MG63 (cell line): Measurements from ENCODE around the gene WDFY2. TPM values are rescaled to one million over a fixed set of nuclear protein-coding genes. Genes with fewer than 3 reads are reported as not detected.

Experiments used
- DNase-seq: peaks from one replicate; pipeline ENCODE4 v3.0.0-alpha.2; 2020
- H3K27me3 ChIP-seq: fragments of 250-450 bp; sonication (Bioruptor Pico); 2 replicates; pipeline ENCODE4 v1.5.1; 2020; ENCODE audit warnings: mild to moderate bottlenecking, moderate library complexity
- H3K36me3 ChIP-seq: fragments of 250-450 bp; sonication (Bioruptor Pico); 2 replicates; pipeline ENCODE4 v1.5.1; 2020; ENCODE audit warnings: mild to moderate bottlenecking, moderate library complexity
- H3K4me3 ChIP-seq: fragments of 250-450 bp; sonication (Bioruptor Pico); 2 replicates; pipeline ENCODE4 v1.5.1; 2020; ENCODE audit warnings: mild to moderate bottlenecking, moderate library complexity
- H3K9me3 ChIP-seq: fragments of 250-450 bp; sonication (Bioruptor Pico); 2 replicates; pipeline ENCODE4 v1.5.1; 2020; ENCODE audit warnings: mild to moderate bottlenecking, moderate library complexity
- total RNA-seq: library from RNA; depleted of rRNA; stranded (reverse); fragments of >200 nt; shearing (Covaris generic); gene quantifications from 2 replicates; pipeline ENCODE4 v1.2.3, GENCODE V29; 2014; ENCODE audit warnings: low replicate concordance

Gene WDFY2
- total RNA-seq, 1 experiment from 2014 or later, result 1.8 TPM

GRCh38 chr13:51794964-51795363, 210.7 kb downstream of the WDFY2 start:
- Histone ChIP-seq H3K27me3 (no peaks in the 10 kb centered on the region), H3K36me3 (no peaks in the 10 kb centered on the region), H3K4me3 (no peak overlapping the region), H3K9me3 (no peaks in the 10 kb centered on the region)
- no peak for DNase-seq

GRCh38 chr13:51795419-51795818, 211.2 kb downstream of the WDFY2 start:
- H3K4me3 ChIP-seq, result no peak overlapping the region
- no peak for DNase-seq
- H3K27me3 ChIP-seq, result no peaks in the 10 kb centered on the region
- no peaks in the 10 kb centered on the region for H3K9me3 ChIP-seq
- no peaks in the 10 kb centered on the region for H3K36me3 ChIP-seq

- no peaks in the 10 kb centered on the region for H3K27me3 ChIP-seq
- no peak for DNase-seq
- H3K4me3 ChIP-seq, result no peak overlapping the region
- no peaks in the 10 kb centered on the region for H3K36me3 ChIP-seq
- H3K9me3 ChIP-seq, result no peaks in the 10 kb centered on the region
These were observed 212.3 kb downstream of the WDFY2 start for GRCh38 chr13:51796546-51796945.

GRCh38 chr13:51797664-51798488, 213.6 kb downstream of the WDFY2 start:
- Histone ChIP-seq H3K36me3 (no peaks in the 10 kb centered on the region), H3K27me3 (no peaks in the 10 kb centered on the region), H3K9me3 (no peaks in the 10 kb centered on the region), H3K4me3 (no peak overlapping the region)
- peak; percentile 42 for DNase-seq

- H3K4me3 ChIP-seq, result no peak overlapping the region
- no peaks in the 10 kb centered on the region for H3K9me3 ChIP-seq
- no peaks in the 10 kb centered on the region for H3K36me3 ChIP-seq
- DNase-seq, result no peak
- H3K27me3 ChIP-seq, result no peaks in the 10 kb centered on the region
These were observed 215.0 kb downstream of the WDFY2 start for GRCh38 chr13:51799261-51799660.

- no peaks in the 10 kb centered on the region for H3K9me3 ChIP-seq
- DNase-seq, result peak; percentile 66
These were observed 216.2 kb downstream of the WDFY2 start for GRCh38 chr13:51800486-51800885.

GRCh38 chr13:51801631-51802099, 217.4 kb downstream of the WDFY2 start:
- peak; percentile 29 for DNase-seq
- Histone ChIP-seq H3K36me3 (no peaks in the 10 kb centered on the region), H3K27me3 (no peaks in the 10 kb centered on the region), H3K9me3 (no peaks in the 10 kb centered on the region), H3K4me3 (no peak overlapping the region)

More at GRCh38 chr13:51800486-51800885, 216.2 kb downstream of the WDFY2 start:
- Histone ChIP-seq H3K4me3 (no peak overlapping the region), H3K27me3 (no peaks in the 10 kb centered on the region), H3K36me3 (no peaks in the 10 kb centered on the region)

- no peaks in the 10 kb centered on the region for H3K36me3 ChIP-seq
- H3K27me3 ChIP-seq, result no peaks in the 10 kb centered on the region
- H3K4me3 ChIP-seq, result peak overlapping the region; percentile 64
- DNase-seq, result no peak
- H3K9me3 ChIP-seq, result no peaks in the 10 kb centered on the region
These were observed 218.6 kb downstream of the WDFY2 start for GRCh38 chr13:51802631-51803418.

- Histone ChIP-seq H3K36me3 (no peaks in the 10 kb centered on the region), H3K27me3 (no peaks in the 10 kb centered on the region), H3K4me3 (peak within 1 kb of the TSS; percentile 64), H3K9me3 (no peaks in the 10 kb centered on the region)
- peak; percentile 84 for DNase-seq
These were observed 219.4 kb downstream of the WDFY2 start, which contains the start of gene DHRS12 for GRCh38 chr13:51803422-51804294. DHRS12 (minus strand) TSS chr13:51804163; CDS start chr13:51799659, 4,504 bp downstream.

GRCh38 chr13:51804295-51805172, 220.3 kb downstream of the WDFY2 start:
- Histone ChIP-seq H3K9me3 (no peaks in the 10 kb centered on the region), H3K36me3 (no peaks in the 10 kb centered on the region), H3K4me3 (peak overlapping the region; percentile 64), H3K27me3 (no peaks in the 10 kb centered on the region)
- DNase-seq, result no peak

- Histone ChIP-seq H3K36me3 (no peaks in the 10 kb centered on the region), H3K4me3 (no peak overlapping the region), H3K9me3 (no peaks in the 10 kb centered on the region), H3K27me3 (no peaks in the 10 kb centered on the region)
- no peak for DNase-seq
These were observed 221.1 kb downstream of the WDFY2 start for GRCh38 chr13:51805313-51805712.

GRCh38 chr13:51805925-51806324, 221.7 kb downstream of the WDFY2 start:
- H3K9me3 ChIP-seq, result no peaks in the 10 kb centered on the region
- DNase-seq, result no peak
- no peaks in the 10 kb centered on the region for H3K36me3 ChIP-seq
- no peak overlapping the region for H3K4me3 ChIP-seq
- no peaks in the 10 kb centered on the region for H3K27me3 ChIP-seq

- peak; percentile 40 for DNase-seq
- Histone ChIP-seq H3K27me3 (no peaks in the 10 kb centered on the region), H3K36me3 (no peaks in the 10 kb centered on the region), H3K9me3 (no peaks in the 10 kb centered on the region), H3K4me3 (no peak overlapping the region)
These were observed 222.3 kb downstream of the WDFY2 start for GRCh38 chr13:51806566-51806965.

- Histone ChIP-seq H3K36me3 (no peaks in the 10 kb centered on the region), H3K9me3 (no peaks in the 10 kb centered on the region)
- DNase-seq, result no peak
These were observed 222.8 kb downstream of the WDFY2 start for GRCh38 chr13:51807041-51807440.

GRCh38 chr13:51808811-51809210, 224.5 kb downstream of the WDFY2 start:
- H3K36me3 ChIP-seq, result no peaks in the 10 kb centered on the region
- H3K27me3 ChIP-seq, result no peaks in the 10 kb centered on the region
- H3K4me3 ChIP-seq, result no peak overlapping the region
- no peaks in the 10 kb centered on the region for H3K9me3 ChIP-seq
- no peak for DNase-seq

More at GRCh38 chr13:51807041-51807440, 222.8 kb downstream of the WDFY2 start:
- no peaks in the 10 kb centered on the region for H3K27me3 ChIP-seq
- H3K4me3 ChIP-seq, result no peak overlapping the region

GRCh38 chr13:51811046-51811445, 226.8 kb downstream of the WDFY2 start:
- H3K27me3 ChIP-seq, result peaks cover 2% of the 10 kb centered on the region; the same call in 1 of the 2 replicates
- no peaks in the 10 kb centered on the region for H3K9me3 ChIP-seq
- H3K36me3 ChIP-seq, result no peaks in the 10 kb centered on the region
- no peak overlapping the region for H3K4me3 ChIP-seq
- no peak for DNase-seq
